ENCODE measurements around the gene HSD3B2.

GRCh38 chr1:119469741-119470140 lies 54.8 kb downstream of the HSD3B2 start:
- TF ChIP-seq, protein P1, sequence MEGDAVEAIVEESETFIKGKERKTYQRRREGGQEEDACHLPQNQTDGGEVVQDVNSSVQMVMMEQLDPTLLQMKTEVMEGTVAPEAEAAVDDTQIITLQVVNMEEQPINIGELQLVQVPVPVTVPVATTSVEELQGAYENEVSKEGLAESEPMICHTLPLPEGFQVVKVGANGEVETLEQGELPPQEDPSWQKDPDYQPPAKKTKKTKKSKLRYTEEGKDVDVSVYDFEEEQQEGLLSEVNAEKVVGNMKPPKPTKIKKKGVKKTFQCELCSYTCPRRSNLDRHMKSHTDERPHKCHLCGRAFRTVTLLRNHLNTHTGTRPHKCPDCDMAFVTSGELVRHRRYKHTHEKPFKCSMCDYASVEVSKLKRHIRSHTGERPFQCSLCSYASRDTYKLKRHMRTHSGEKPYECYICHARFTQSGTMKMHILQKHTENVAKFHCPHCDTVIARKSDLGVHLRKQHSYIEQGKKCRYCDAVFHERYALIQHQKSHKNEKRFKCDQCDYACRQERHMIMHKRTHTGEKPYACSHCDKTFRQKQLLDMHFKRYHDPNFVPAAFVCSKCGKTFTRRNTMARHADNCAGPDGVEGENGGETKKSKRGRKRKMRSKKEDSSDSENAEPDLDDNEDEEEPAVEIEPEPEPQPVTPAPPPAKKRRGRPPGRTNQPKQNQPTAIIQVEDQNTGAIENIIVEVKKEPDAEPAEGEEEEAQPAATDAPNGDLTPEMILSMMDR (IDR thresholded peaks at IDR 0.05; ENCODE audit: poor library complexity, severe bottlenecking), result no peak
- TF ChIP-seq EZH2 (IDR thresholded peaks at IDR 0.05; ENCODE audit: borderline replicate concordance, insufficient read depth, low read length, poor library complexity, severe bottlenecking) (no peak), SMC3 (conservative IDR thresholded peaks at IDR 0.05; ENCODE audit: poor library complexity) (no peak), POLR2AphosphoS5 (IDR thresholded peaks at IDR 0.05) (no peak)
